ENCODE results near the gene ANKRD40. TPM values are rescaled to one million over a fixed set of nuclear protein-coding genes. Genes with fewer than 3 reads are reported as not detected.

Gene ANKRD40
- total and polyA plus RNA-seq, 9 of the 15 experiments (the other 6 are each of a cell fraction or from before 2014, with no cell fraction given), result 9.0 to 28.9 (median 27.7) TPM

GRCh38 chr17:50693036-50693682 lies 14.6 kb downstream of the ANKRD40 start:
- Histone ChIP-seq H3K9ac (ENCODE audit: insufficient read depth in 1 of 2, low read depth in 2 of 2, low read length in 2 of 2) (no peak overlapping the region), H3K4me2 (ENCODE audit: insufficient read depth, low read length) (no peak overlapping the region), H3K36me3 (ENCODE audit: control insufficient read depth, insufficient read depth, low read length) (peaks cover 59% of the 10 kb centered on the region), H3K4me3 (no peak overlapping the region), H3K4me1 (replicated peaks in 1 of 2; ENCODE audit: control insufficient read depth in 2 of 2, insufficient read depth in 2 of 2, low read length in 2 of 2) (peaks cover 0 to 6% of the 10 kb centered on the region in 2 experiments; a peak in 1 of 5 replicates), H3K9me1 (ENCODE audit: control insufficient read depth, insufficient read depth, low read length) (no peaks in the 10 kb centered on the region), H3K9me3 (replicated peaks; ENCODE audit: control insufficient read depth, insufficient read depth, low read depth, low read length) (no peaks in the 10 kb centered on the region), H3K27me3 (ENCODE audit: control insufficient read depth in 2 of 2, insufficient read depth in 2 of 2, low read length in 2 of 2) (no peaks in the 10 kb centered on the region), H3K27ac (ENCODE audit: extremely low read depth, low read depth, low read length) (no peak overlapping the region), H4K20me1 (replicated peaks; ENCODE audit: control insufficient read depth, insufficient read depth, low read length) (no peaks in the 10 kb centered on the region), H3K79me2 (ENCODE audit: control insufficient read depth, insufficient read depth, low read length) (no peaks in the 10 kb centered on the region), H2AFZ (ENCODE audit: low read depth, low read length) (no peak overlapping the region)
- no peak for DNase-seq (ENCODE audit: extremely low read depth in 1 of 4, low spot score in 3 of 4)
- intact Hi-C loops (cut with micrococcal nuclease), result no loop called here
- in situ Hi-C loops (cut with MboI), result no loop called here
- no peak for ATAC-seq
- WGBS (ENCODE audit: insufficient coverage, low coverage, missing lambda C conversion rate), result 92% methylated on average over 5 of the region's 5 CpGs
- TF ChIP-seq ZNF583 (CRISPR knock-in tag; IDR thresholded peaks at IDR 0.05) (no peak), FOXA3 (CRISPR knock-in tag; conservative IDR thresholded peaks at IDR 0.05 in 1 of 2, IDR thresholded peaks at IDR 0.05 in 1 of 2) (no peak), MCM3 (IDR thresholded peaks at IDR 0.05) (no peak), ZNF197 (CRISPR knock-in tag; IDR thresholded peaks at IDR 0.05; ENCODE audit: low read depth) (no peak), ZNF24 (IDR thresholded peaks at IDR 0.05) (no peak), NCOA4 (IDR thresholded peaks at IDR 0.05; ENCODE audit: partially characterized antibody) (no peak), HNRNPK (IDR thresholded peaks at IDR 0.05; ENCODE audit: low read depth, low read length, poor library complexity, severe bottlenecking) (no peak), HDGF (IDR thresholded peaks at IDR 0.05) (no peak), USF1 (CRISPR knock-in tag; IDR thresholded peaks at IDR 0.05) (no peak), ZBTB43 (CRISPR knock-in tag; IDR thresholded peaks at IDR 0.05) (no peak), TEAD1 (CRISPR knock-in tag; IDR thresholded peaks at IDR 0.05) (no peak), MAX (CRISPR knock-in tag; IDR thresholded peaks at IDR 0.05) (no peak)
- BruUV-seq (replicated peaks), result no TSS peak
- ChIA-PET POLR2A (interaction anchor here (0.5 to 1.8 kb wide), 5 partner anchors 9 to 167 kb away, joined by 3 to 5 read pairs (median 4); partner anchors contain the start of gene LUC7L3), CTCF (ENCODE audit: low intra/inter-chr PET ratio) (no interaction called here)
- FAIRE-seq, result no peak
